HUES64 (cell line): ENCODE data around the gene FREM2.

Experiments used
- H3K27ac ChIP-seq: 2 replicates; pipeline ENCODE4 v1.7.0; 2013; ENCODE audit warnings: low read depth, low read length, inconsistent platforms
- H3K27me3 ChIP-seq: 2 replicates; pipeline ENCODE4 v1.6.1; 2013; ENCODE audit warnings: mild to moderate bottlenecking, low read length; ENCODE audit not compliant: insufficient read depth
- H3K36me3 ChIP-seq: 2 replicates; pipeline ENCODE4 v1.6.1; 2013; ENCODE audit warnings: mild to moderate bottlenecking, low read length; ENCODE audit not compliant: insufficient read depth
- H3K4me1 ChIP-seq: 2 replicates; pipeline ENCODE4 v1.6.1; 2013; ENCODE audit warnings: mild to moderate bottlenecking, low read length, moderate library complexity; ENCODE audit not compliant: insufficient read depth
- H3K4me3 ChIP-seq: 2 replicates; pipeline ENCODE4 v1.5.1; 2013; ENCODE audit warnings: mild to moderate bottlenecking, low read length, moderate library complexity
- H3K9ac ChIP-seq: 2 replicates; pipeline ENCODE4 v1.6.1; 2013; ENCODE audit warnings: mild to moderate bottlenecking, low read depth, low read length
- H3K9me3 ChIP-seq: 2 replicates; pipeline ENCODE4 v1.6.1; 2013; ENCODE audit warnings: low read depth, low read length; ENCODE audit not compliant: insufficient read depth
- WGBS: fragments of 150-250, 120-280 bp; methylation state at CpG from one replicate; pipeline ENCODE4 v1.1.7; 2013; ENCODE audit warnings: missing lambda C conversion rate; 5-methylcytosine and 5-hydroxymethylcytosine counted together

The FREM2 gene

DNA sequence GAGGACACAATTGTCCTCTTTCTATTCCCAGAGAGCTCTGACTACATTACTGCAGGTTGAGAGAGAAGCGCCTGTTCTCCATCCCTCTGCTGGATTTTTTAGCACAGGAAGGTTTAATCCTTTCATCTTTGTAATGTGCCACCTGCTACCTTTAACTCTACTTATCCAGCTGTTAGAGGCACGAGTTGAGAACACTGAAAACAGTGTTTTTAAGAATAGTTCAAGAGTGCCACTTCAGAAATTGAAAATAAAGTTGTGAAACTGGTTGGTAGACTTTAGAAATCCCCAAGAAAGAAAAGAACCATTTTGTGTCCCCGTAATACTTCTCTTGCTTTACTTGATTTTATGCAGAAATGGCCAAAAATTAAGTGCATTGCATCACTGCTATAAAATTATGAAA is 20.6 kb downstream of the FREM2 start:
- Histone ChIP-seq H3K36me3 (no peaks in the 10 kb centered on the region), H3K4me3 (no peak overlapping the region), H3K27me3 (no peaks in the 10 kb centered on the region), H3K27ac (no peak overlapping the region), H3K9ac (no peak overlapping the region), H3K9me3 (no peaks in the 10 kb centered on the region), H3K4me1 (0 out of 2 replicates have a peak, but pooled peaks cover 2% of the 10 kb centered on the region)
- WGBS: 95% methylated on average over 3 of the region's 3 CpGs

DNA sequence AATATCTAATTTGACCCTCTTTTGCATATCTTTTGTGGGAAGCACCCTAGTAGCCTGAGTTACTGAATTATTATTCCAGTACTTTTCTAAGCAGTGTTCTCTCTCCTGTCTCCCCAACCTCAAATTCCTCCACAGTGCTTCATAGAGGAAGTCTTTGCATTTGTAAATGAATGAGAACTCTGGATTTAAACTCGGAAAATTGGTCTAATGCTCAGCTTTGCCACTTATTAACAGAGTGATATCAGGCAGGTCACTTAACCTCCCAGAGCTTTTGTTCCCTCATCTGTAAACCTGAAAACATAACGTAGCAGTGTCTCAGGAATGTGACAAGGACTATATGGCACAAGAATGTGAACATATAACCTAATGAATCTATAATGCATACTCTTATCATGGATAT is 26.2 kb downstream of the FREM2 start:
- Histone ChIP-seq H3K9me3 (no peaks in the 10 kb centered on the region), H3K4me1 (no peaks in the 10 kb centered on the region), H3K27ac (no peak overlapping the region), H3K9ac (no peak overlapping the region), H3K4me3 (no peak overlapping the region), H3K36me3 (no peaks in the 10 kb centered on the region), H3K27me3 (no peaks in the 10 kb centered on the region)
- 50% methylated on average over 1 of the region's 2 CpGs for WGBS

DNA sequence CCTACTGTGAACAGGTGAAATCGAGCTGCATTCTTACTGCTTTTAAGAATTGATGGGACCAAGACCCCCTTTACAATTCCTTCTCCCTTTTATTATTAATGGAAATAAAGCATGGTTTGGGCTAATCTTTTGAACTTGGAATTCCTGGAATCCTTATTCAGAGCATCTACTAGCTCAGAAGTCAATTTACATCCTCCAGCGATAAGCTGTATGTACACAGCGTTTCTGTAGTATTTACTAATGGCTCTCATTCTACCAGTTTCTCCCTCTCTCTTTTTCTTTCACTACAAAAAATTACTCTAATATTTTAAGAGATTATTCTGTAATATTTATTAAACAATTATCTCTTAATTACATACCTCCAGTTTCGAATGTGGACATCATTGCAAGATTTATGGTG is 31.5 kb downstream of the FREM2 start:
- 100% methylated on average over 3 of the region's 4 CpGs for WGBS

DNA sequence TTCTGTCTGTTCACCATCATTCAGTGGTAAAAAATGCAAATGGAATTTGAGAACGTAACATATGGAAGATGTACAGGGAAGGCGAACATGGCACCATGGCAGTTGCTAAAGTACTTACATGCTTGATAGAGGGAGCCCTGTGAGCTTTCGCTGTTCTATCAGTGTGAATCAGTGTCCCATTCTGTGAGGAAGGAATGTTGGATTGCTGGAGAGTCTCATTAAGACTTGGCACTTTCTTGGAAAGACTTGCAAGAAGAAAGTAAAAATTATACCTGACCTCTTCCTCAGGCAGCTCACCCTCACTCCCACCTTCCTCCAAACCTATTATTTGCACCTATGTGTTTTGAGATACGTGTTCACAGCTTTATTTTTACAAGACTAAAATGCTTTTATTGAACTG is 43.5 kb downstream of the FREM2 start:
- Histone ChIP-seq H3K27ac (no peak overlapping the region), H3K4me1 (peaks cover under 1% of the 10 kb centered on the region; the same call in 1 of the 2 replicates)
- 95% methylated on average over 3 of the region's 4 CpGs for WGBS

More for the DNA sequence above, 31.5 kb downstream of the FREM2 start:
- Histone ChIP-seq H3K4me3 (no peak overlapping the region), H3K27me3 (no peaks in the 10 kb centered on the region), H3K4me1 (no peaks in the 10 kb centered on the region), H3K9ac (no peak overlapping the region), H3K36me3 (no peaks in the 10 kb centered on the region), H3K27ac (no peak overlapping the region), H3K9me3 (no peaks in the 10 kb centered on the region)

DNA sequence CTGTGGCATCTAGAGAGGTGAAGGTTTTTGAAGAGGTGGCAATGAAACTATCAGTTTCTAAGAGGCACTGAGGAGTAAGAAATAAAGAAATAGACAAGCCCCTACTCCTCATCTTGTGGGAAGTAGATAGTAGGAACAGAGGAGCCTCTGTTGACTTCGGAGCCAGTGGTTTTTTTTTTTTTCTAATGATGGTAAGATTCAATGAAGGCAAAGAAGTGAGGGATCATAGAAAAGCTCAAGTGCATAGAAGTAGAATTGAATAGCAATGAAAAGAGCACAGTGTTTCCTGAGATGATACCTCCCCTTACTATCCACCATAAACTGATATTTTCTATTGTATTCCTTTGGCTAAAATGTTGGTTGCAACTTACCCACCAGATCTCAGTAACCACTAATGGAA is 46.3 kb downstream of the FREM2 start:
- Histone ChIP-seq H3K9me3 (no peaks in the 10 kb centered on the region), H3K27me3 (no peaks in the 10 kb centered on the region), H3K4me1 (peaks cover 11% of the 10 kb centered on the region), H3K27ac (no peak overlapping the region), H3K9ac (no peak overlapping the region), H3K4me3 (no peak overlapping the region), H3K36me3 (no peaks in the 10 kb centered on the region)
- WGBS: 89% methylated on average over 1 of the region's 1 CpG

More for the DNA sequence above, 43.5 kb downstream of the FREM2 start:
- Histone ChIP-seq H3K27me3 (no peaks in the 10 kb centered on the region), H3K36me3 (no peaks in the 10 kb centered on the region), H3K4me3 (no peak overlapping the region), H3K9ac (no peak overlapping the region), H3K9me3 (no peaks in the 10 kb centered on the region)

DNA sequence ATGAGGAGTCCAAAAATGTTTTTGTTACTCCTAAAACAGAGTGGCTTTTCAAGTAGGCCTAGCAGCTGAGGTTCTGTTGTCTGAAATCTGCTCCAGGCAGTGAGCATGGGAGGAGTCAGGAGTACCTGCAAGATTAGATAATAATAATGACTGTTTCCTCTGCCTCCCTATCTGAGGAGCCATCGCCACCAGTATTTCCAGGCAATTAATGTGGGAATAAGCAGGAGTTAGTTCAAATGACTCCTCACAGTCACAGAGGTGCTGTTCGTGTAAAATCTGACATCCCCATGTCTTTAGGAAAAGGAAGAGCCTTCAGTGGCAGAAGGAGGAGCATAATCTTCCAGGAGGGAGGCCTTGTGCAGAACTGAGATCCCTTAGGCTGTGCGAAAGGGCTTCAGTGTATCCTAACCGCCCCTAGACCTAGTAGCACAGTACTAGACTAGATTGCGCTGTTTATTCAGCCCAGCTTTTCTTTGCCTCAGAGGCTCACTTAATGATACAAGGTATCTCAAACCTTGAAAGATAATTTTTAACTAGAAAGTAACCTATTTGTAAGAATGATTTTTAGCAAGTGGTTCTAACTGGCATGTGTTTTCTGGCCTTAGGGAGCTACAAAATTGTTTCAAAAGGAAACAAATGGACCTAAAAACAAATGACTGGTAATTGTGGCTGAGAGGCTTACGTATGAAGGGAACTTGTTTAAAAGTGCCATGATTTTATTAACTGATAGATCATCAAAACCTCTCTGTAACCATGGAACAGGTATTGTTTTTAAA is 49.0 kb downstream of the FREM2 start:
- H3K9me3 ChIP-seq: no peaks in the 10 kb centered on the region
- H3K4me1 ChIP-seq: peaks cover 11% of the 10 kb centered on the region
- H3K36me3 ChIP-seq: no peaks in the 10 kb centered on the region
- H3K9ac ChIP-seq: no peak overlapping the region; the same call in 1 of the 2 replicates
- WGBS: 87% methylated on average over 5 of the region's 6 CpGs
- H3K4me3 ChIP-seq: no peak overlapping the region
- H3K27ac ChIP-seq: no peak overlapping the region
- H3K27me3 ChIP-seq: no peaks in the 10 kb centered on the region

DNA sequence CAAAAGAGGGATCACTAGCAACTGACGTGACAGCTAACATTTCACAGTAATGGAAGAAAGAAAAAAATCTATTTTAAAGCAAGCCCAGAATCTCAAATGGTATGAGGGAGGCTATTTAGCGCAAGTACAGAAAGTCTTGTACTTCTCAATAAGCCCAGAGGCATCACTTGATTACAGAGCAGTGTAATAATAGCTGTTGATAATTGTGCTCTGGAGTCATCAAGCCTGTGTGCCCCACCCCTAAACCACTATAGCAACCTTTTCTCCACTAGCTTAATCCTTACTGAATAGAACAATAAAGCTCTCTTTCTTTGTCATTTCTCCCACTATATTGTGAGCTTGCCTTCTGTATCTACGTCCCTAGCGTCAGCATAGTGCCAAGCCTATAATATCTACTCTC is 56.6 kb downstream of the FREM2 start:
- H3K9me3 ChIP-seq: no peaks in the 10 kb centered on the region
- no peaks in the 10 kb centered on the region for H3K36me3 ChIP-seq
- H3K27ac ChIP-seq: no peak overlapping the region
- no peaks in the 10 kb centered on the region for H3K27me3 ChIP-seq
- no peak overlapping the region for H3K4me3 ChIP-seq
- H3K9ac ChIP-seq: no peak overlapping the region
- 59% methylated on average over 3 of the region's 4 CpGs for WGBS
- no peaks in the 10 kb centered on the region for H3K4me1 ChIP-seq

DNA sequence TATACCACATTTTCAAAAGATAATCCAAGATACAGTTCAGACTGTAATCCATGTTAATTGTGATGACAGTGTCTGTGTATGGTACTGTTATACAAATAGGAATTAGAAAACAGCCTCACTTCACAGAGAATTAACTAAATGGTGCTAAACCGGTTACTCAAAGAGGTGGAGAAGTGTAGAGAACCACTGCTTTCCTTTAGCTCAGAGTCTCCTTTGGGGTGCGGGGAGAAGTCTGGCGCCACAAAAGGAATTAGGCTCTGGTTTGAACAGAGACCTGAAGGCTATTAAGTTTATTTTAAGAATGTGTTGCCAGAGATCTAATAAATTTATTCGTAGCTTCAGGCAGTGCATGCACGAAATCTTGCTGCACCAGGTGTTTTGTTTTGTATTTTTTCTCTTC is 65.8 kb downstream of the FREM2 start:
- WGBS: 73% methylated on average over 4 of the region's 5 CpGs
- peaks cover 24% of the 10 kb centered on the region for H3K4me1 ChIP-seq
- H3K27me3 ChIP-seq: no peaks in the 10 kb centered on the region
- H3K9me3 ChIP-seq: no peaks in the 10 kb centered on the region
- H3K36me3 ChIP-seq: no peaks in the 10 kb centered on the region
- H3K27ac ChIP-seq: no peak overlapping the region
- H3K9ac ChIP-seq: no peak overlapping the region
- no peak overlapping the region for H3K4me3 ChIP-seq

DNA sequence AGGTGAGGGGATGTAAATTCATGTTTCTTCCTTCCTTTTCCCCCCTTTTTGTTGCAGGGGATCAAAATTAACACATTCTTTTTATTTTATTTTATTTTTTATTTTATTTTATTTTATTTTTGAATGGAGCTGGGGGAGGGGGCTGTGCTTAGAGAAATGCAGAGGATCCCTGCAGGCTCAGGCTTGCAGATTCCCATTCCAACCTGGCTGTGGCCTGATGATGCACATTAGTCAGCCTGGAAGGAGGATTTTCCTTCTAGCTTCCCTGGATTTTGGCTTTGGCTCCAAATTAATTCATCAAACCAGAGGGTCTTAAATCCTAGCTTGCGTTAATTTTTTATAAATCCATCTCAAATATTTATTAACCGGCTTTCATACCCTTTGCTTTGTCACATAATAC is 67.0 kb downstream of the FREM2 start:
- Histone ChIP-seq H3K27ac (no peak overlapping the region; the same call in 1 of the 2 replicates), H3K27me3 (no peaks in the 10 kb centered on the region), H3K36me3 (no peaks in the 10 kb centered on the region), H3K4me3 (no peak overlapping the region), H3K4me1 (peaks cover 28% of the 10 kb centered on the region), H3K9me3 (no peaks in the 10 kb centered on the region), H3K9ac (no peak overlapping the region)
- WGBS: 79% methylated on average over 2 of the region's 2 CpGs

DNA sequence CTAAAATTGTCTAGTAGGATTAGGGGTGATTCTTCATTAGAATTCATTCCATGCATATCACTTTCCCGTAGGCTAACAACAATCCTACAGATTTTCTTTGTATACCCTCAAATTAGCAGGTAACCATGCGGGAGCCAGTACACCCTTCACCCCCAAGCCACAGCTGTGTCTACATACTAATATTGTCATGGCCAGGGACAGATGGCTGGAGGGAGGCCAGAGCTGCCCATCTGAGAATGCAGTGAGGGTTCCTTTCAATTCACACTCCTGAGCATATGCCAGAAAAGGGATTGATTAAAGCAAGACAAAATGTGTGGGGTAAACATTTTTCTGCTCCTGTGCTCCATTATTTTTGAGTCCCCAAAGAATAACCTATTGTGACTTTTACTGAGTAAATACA is 68.9 kb downstream of the FREM2 start:
- 95% methylated on average over 2 of the region's 2 CpGs for WGBS
- H3K4me1 ChIP-seq: peaks cover 28% of the 10 kb centered on the region
- H3K27me3 ChIP-seq: no peaks in the 10 kb centered on the region

DNA sequence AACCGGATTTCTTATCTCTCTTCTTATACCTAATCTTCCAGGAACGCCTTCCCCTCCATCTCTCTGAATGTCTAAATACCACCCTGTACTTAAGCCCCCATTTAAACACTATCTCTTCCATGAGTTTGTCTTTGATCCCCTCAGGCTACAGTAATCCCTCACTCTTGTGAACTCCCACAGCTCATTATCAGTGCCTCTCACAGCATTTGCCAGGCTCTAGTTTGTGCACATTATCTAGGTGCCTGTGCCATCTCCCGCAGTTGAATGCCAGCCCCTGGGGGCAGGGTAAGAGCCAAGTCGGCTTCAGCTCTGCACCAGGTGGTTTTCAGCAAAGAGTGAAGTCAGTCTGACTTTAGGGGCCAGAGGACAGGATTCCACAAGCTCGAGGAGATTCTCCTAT is 71.4 kb downstream of the FREM2 start:
- Histone ChIP-seq H3K27me3 (no peaks in the 10 kb centered on the region), H3K4me1 (peaks cover 20% of the 10 kb centered on the region), H3K9me3 (no peaks in the 10 kb centered on the region), H3K27ac (no peak overlapping the region), H3K4me3 (no peak overlapping the region), H3K36me3 (no peaks in the 10 kb centered on the region), H3K9ac (no peak overlapping the region)
- 64% methylated on average over 5 of the region's 5 CpGs for WGBS

More for the DNA sequence above, 68.9 kb downstream of the FREM2 start:
- Histone ChIP-seq H3K36me3 (no peaks in the 10 kb centered on the region), H3K9me3 (no peaks in the 10 kb centered on the region), H3K4me3 (no peak overlapping the region), H3K27ac (no peak overlapping the region), H3K9ac (no peak overlapping the region)

DNA sequence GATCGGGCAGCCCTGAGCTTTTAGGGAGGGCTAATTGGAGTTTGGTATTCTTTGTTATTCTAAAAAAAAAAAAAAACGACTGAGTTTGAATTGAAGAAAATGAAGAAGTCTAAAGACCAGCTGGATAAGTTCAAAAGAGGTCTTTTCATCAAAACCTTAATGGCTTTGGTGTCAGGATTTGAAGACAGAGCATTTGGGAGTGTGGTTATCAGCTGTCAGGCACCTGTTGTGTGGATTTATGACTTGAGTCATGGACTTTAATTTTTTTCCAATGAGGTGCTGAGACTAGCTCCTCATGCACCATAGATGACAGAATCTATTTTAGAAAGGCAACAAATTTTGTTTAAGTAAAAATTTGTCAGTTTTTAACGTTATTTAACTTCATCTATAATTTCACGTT is 72.5 kb downstream of the FREM2 start:
- H3K4me1 ChIP-seq: peaks cover 15% of the 10 kb centered on the region
- no peak overlapping the region for H3K9ac ChIP-seq
- H3K9me3 ChIP-seq: no peaks in the 10 kb centered on the region
- no peaks in the 10 kb centered on the region for H3K36me3 ChIP-seq
- no peak overlapping the region for H3K27ac ChIP-seq
- WGBS: 57% methylated on average over 2 of the region's 4 CpGs
- no peaks in the 10 kb centered on the region for H3K27me3 ChIP-seq
- no peak overlapping the region for H3K4me3 ChIP-seq
